Measurements from ENCODE around the gene ATXN7L2. TPM values are rescaled to one million over a fixed set of nuclear protein-coding genes. Genes with fewer than 3 reads are reported as not detected.

ATXN7L2 gene
- total RNA-seq, 1 experiment from 2014 or later: 1.9 TPM

DNA sequence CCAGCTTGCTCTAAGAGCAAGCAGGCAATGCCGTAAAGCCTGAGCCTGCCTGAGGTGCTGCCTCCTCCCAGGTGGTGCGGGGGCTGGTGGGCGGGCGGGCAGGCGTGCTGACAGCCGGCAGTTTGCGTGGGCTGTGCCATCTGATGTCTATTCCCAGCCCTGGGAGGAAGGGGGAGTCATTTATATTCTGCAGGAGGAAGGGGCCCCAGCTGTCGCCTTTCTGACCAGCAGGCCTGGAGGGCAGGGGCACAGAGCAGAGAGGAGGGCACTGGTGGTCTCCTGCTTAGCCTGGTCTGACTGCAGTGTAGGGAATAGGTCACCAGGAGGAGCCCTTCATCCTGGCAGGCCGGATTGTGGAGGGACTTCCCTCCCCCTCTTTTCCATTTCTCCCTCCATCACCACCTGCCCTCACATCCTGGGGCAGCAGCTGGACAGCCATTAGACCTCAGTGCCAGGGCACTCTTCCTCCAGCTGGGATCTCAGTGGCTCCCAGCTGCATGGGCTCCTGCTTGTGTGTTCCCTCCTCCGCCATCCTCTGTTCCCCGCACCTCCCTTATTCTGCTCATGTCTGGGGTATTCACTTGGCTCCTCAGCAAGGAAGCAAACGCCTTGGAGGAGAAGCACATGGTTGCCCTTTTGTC, 14.6 kb downstream of the ATXN7L2 start:
- DNase-seq (ENCODE audit: low spot score): no peak

GRCh38 chr1:109499081-109499480, 15.4 kb downstream of the ATXN7L2 start:
- DNase-seq (ENCODE audit: low spot score): no peak

- no peak for DNase-seq (ENCODE audit: low spot score)
Measured at GRCh38 chr1:109499661-109500536, 16.2 kb downstream of the ATXN7L2 start.

GRCh38 chr1:109500941-109501381, 17.3 kb downstream of the ATXN7L2 start:
- DNase-seq (ENCODE audit: low spot score): no peak

DNA sequence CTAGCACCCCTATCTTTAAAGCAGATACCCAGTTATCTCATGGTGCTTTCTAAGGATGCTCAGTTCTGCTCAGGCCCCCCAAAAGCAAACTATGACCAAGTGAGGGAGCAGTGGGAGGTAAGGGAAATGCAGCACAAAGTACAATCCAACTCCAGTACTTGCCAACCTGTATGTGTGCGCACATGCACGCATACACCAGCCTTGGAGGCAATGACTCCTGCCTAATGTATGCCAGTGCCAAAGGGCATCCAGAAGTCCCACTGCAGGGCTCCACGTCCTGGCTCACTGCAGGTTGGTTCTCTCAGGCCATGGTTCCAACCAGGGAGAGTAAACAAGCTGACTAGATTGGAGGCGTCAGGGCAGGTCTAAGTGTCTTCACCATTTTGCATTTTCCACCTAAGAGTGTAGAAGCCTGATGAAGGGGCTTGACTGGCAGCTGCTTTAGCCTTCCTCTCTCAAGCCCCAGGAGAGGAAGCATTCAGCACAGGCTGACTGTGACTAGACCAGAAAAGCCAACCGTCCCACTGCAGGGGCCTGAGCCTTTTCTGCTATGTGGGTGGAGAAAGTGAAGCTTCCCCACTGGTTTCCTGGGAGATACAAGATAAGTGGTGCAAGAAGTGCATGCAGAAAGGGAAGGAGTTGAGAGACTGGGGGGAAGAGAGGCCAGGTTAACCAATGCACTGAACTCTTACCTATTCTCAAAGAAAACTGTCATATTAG, 18.1 kb downstream of the ATXN7L2 start:
- no peak for DNase-seq (ENCODE audit: low spot score)

- no peak for DNase-seq (ENCODE audit: low spot score)
Measured at GRCh38 chr1:109502364-109502851, 18.7 kb downstream of the ATXN7L2 start.

GRCh38 chr1:109503935-109504334, 20.2 kb downstream of the ATXN7L2 start:
- DNase-seq (ENCODE audit: low spot score): no peak

GRCh38 chr1:109504974-109505373, 21.3 kb downstream of the ATXN7L2 start:
- DNase-seq (ENCODE audit: low spot score): no peak

DNA sequence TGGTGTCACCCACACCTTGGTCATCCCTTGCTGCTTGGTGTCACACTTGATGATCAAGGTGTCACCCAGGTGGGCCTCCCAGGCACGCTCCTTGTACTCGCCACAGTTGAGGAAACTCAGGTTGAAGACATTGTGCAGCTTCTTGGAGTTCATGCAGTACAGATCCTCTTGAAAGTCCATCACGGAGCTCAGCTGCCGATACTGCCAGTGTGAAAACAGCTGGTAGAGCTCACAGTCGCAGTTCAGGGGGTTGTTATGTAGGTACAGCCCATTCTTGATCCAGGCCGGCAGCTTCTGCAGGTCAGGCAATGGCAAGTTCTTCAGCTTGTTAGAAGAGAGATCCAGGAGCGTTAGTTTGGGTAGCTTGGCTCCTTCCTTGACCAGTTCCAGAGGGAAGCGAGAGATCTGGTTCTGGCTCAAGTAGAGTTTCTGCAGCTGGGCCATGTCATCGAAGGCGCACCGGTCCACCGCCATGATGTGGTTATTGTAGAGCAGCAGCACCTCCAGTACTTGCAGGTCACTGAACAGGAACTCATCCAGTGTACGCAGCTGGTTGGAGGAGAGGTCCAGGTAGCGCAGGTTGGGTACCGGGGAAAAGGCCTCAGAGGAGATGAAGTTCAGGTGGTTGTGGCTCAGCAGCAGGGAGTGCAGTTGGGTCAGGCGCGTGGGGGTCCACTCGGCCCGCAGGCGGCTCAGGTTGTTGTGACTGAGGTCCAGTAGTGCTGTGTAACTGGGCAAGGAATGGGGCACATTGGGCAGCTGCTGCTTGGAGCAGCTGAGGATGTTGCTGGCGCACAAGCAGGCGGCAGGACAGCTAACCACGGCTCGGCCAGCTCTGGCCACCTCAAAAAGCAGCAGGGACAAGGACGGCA, 24.5 kb downstream of the ATXN7L2 start:
- no peak for DNase-seq (ENCODE audit: low spot score)

DNA sequence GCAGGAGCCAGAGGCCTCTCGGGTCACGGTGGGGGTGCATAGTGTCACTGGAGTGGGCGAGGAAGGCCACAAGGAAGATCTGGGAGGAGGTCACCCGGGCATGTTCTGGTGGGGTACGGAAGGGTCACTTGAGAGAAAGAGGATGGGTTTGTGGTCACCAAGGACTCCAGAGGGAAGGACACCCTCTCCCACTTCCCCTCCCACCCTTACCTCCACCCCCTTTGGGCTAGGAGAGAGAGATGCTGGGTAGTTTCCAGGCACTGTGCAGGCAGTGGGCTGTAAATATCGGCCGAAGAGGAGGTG, 25.1 kb downstream of the ATXN7L2 start:
- DNase-seq (ENCODE audit: low spot score): no peak

GRCh38 chr1:109509176-109510134, 25.8 kb downstream of the ATXN7L2 start, which contains the start of gene AMIGO1:
AMIGO1 (minus strand) TSS chr1:109509727; CDS start chr1:109508912, 815 bp downstream.
- no peak for DNase-seq (ENCODE audit: low spot score)

DNA sequence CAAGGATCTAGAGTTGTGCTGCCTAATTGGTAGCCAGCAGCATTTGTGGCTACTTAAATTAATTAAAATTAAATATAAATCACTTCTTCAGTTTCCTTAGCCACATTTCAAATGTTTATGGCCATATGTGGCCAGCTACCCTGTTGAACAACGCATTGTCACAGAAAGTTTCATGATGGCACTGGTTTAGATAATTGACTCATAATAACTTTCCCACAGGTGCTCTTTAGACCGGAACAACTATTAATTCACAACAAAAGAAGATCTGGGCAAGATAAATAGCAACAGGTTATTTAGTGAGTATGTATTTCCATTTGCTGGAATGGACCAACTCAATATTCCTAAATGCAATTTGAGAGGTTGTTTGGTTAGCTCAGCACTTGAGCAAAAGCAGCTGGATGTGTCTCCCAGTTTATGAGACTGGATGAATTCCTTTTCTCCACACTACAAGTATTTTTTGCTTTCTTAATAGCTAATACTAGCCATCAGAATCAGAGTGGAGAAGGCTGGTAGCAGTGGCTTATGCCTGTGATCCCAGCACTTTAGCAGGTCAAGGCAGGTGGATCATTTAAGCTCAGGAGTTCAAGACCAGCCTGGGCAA, 29.5 kb downstream of the ATXN7L2 start:
- no peak for DNase-seq (ENCODE audit: low spot score)

DNA sequence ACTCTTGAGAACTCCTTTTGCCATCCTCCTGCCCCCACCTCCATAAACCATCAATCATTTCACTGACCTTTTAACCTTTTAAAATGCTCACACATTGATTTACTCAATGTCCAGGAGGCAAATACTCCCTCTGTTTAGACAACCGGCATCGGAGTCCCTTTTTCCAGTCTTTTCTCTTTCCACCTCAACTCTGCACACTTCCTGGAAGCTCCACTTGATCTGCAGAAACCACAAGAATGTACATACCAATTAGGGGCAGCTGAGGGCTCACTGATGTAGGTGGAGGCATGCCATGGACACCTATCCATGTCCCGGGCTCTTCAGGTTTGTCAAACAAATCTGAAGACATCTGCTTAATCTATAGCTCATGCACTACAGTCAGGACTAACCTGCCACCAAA, 31.1 kb downstream of the ATXN7L2 start:
- DNase-seq (ENCODE audit: low spot score): no peak

GRCh38 chr1:109516872-109517271, 33.2 kb downstream of the ATXN7L2 start:
- DNase-seq (ENCODE audit: low spot score): no peak

- DNase-seq (ENCODE audit: low spot score): no peak
Measured at GRCh38 chr1:109517337-109517736, 33.6 kb downstream of the ATXN7L2 start.

DNA sequence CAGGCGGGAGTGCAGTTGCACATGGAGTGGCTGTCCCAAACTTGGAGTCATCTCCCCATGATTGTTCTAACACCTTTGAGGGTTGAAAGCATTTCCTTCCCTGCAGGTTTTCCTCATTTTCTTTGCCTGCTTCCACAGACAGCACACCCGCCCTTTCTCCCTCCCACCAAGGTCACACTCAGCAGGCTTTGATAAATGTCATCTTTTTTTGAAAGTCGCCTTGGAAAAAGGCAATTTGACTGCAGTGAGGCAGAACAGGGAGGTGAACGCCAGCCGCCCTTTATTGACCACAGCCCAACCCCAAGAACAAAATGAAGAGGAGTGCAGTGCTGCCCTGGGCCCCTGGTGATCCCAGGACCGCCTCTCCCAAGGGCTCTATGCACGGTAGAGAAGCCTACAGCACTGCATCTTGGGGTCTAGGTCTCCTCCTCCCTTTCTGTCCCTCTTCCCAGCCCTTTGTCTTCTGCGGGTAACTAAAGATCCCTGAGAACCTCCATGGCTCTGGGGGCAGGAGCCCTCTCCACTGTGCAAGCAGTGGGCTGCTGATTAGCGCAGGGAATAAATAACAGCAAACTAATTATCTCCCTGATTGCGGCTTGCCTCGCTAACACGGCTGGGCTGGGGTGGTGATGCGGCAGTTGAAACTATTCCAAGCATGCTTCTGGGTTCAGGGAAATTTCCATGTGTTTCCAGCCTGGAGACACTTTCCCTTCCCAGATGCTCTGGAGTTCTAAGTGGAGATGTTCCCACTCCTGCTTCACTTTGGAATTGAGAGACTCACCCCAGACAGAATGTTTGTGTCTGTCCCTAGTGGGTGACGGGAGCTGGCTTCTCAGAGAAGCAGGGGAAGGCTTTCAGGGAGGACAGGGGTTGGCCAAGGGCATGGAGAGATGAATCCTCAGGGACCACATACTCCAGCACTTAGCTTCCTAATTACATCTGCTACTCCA, 37.6 kb downstream of the ATXN7L2 start:
- DNase-seq (ENCODE audit: low spot score): no peak

DNA sequence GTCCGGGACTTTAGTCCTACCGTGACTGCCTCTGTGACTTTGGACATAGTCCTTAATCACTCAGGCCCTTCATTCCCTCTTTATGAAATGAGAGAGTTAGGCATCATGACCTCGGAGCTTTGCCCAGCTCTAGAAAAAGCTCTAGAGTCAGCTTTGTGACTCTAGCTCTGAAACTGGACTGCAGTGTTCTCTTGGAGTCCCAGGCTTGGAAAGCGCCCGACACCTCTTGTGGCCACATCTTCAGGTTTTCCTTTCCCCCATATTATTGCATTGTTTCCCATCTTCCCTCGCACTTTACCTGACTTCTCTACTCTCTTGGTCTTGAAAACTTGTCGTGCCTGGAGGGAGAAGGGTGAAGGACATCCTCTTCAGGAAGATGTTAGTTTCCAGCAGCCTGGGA, 38.3 kb downstream of the ATXN7L2 start:
- no peak for DNase-seq (ENCODE audit: low spot score)

DNA sequence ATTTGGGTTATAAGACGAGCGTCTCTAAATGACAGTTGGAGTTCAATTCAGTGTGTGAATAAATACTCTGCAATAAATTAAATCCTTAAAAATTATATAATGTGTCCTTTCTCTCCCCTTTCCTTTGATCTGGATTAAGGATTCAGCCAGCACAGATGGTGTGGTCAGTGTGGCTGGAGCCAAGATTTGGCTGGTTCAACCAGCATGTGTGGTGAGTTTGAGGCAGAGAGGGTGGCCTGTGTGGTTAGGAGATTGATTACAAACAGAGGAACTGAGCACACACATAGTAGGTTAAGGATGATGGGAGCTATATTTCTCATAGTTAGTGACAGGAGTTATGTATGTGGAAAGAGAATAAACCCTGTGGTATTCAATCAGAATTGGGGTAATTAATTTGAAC, 40.0 kb downstream of the ATXN7L2 start:
- no peak for DNase-seq (ENCODE audit: low spot score)

All from H4 (cell line).